ENCODE measurements around the gene LRRC46. TPM values are rescaled to one million over a fixed set of nuclear protein-coding genes. Genes with fewer than 3 reads are reported as not detected.

LRRC46 gene
- polyA plus RNA-seq, 3 donors from 2014 or later = 0.66 to 0.82 TPM; not detected in 1

- H3K36me3 Mint-ChIP-seq = no peaks in the 10 kb centered on the region
- DNase-seq = no peak
- no peak overlapping the region for H3K4me3 Mint-ChIP-seq
- peaks cover 20 to 43% (median 31%) of the 10 kb centered on the region in 3 donors for H3K27me3 Mint-ChIP-seq (ENCODE audit: low read depth in 3 of 3)
- H3K4me1 Mint-ChIP-seq = peaks cover 6 to 7% of the 10 kb centered on the region in 2 donors
- H3K9me3 Mint-ChIP-seq = no peaks in the 10 kb centered on the region
- H3K27ac Mint-ChIP-seq = no peak overlapping the region
These were observed 25.4 kb downstream of the LRRC46 start for GRCh38 chr17:47856830-47857229.

- Mint-ChIP-seq H3K4me3 (no peak overlapping the region), H3K4me1 (no peaks in the 10 kb centered on the region), H3K27me3 (ENCODE audit: low read depth in 3 of 3) (peaks cover 20 to 37% (median 21%) of the 10 kb centered on the region in 3 donors), H3K27ac (no peak overlapping the region), H3K9me3 (no peaks in the 10 kb centered on the region), H3K36me3 (no peaks in the 10 kb centered on the region)
- DNase-seq = no peak
These were observed 26.3 kb downstream of the LRRC46 start for GRCh38 chr17:47857551-47858455.

GRCh38 chr17:47860386-47860785, 28.9 kb downstream of the LRRC46 start:
- no peaks in the 10 kb centered on the region for H3K36me3 Mint-ChIP-seq
- H3K4me1 Mint-ChIP-seq = no peaks in the 10 kb centered on the region
- peaks cover 6 to 21% (median 11%) of the 10 kb centered on the region in 3 donors for H3K27me3 Mint-ChIP-seq (ENCODE audit: low read depth in 3 of 3)
- no peak overlapping the region for H3K27ac Mint-ChIP-seq
- no peaks in the 10 kb centered on the region for H3K9me3 Mint-ChIP-seq
- no peak for DNase-seq
- no peak overlapping the region for H3K4me3 Mint-ChIP-seq

- DNase-seq = no peak
- H3K4me3 Mint-ChIP-seq = no peak overlapping the region
- H3K4me1 Mint-ChIP-seq = no peaks in the 10 kb centered on the region
- no peak overlapping the region for H3K27ac Mint-ChIP-seq
- H3K36me3 Mint-ChIP-seq = no peaks in the 10 kb centered on the region
- peaks cover 8 to 16% (median 8%) of the 10 kb centered on the region in 3 donors for H3K27me3 Mint-ChIP-seq (ENCODE audit: low read depth in 3 of 3)
- no peaks in the 10 kb centered on the region for H3K9me3 Mint-ChIP-seq
These were observed 31.4 kb downstream of the LRRC46 start for GRCh38 chr17:47862621-47863440.

GRCh38 chr17:47864791-47865216, 33.3 kb downstream of the LRRC46 start:
- no peak for DNase-seq
- H3K36me3 Mint-ChIP-seq = no peaks in the 10 kb centered on the region
- H3K4me1 Mint-ChIP-seq = no peaks in the 10 kb centered on the region
- H3K27ac Mint-ChIP-seq = no peak overlapping the region
- H3K4me3 Mint-ChIP-seq = no peak overlapping the region
- no peaks in the 10 kb centered on the region for H3K9me3 Mint-ChIP-seq
- H3K27me3 Mint-ChIP-seq (ENCODE audit: low read depth in 3 of 3) = peaks cover 5 to 11% (median 7%) of the 10 kb centered on the region in 3 donors

- Mint-ChIP-seq H3K9me3 (no peaks in the 10 kb centered on the region), H3K4me3 (no peak overlapping the region), H3K27ac (no peak overlapping the region), H3K36me3 (no peaks in the 10 kb centered on the region), H3K27me3 (ENCODE audit: low read depth in 3 of 3) (peaks cover 5 to 15% (median 10%) of the 10 kb centered on the region in 3 donors), H3K4me1 (no peaks in the 10 kb centered on the region)
- no peak for DNase-seq
These were observed 35.5 kb downstream of the LRRC46 start for GRCh38 chr17:47866941-47867340.

GRCh38 chr17:47867813-47868533, 36.5 kb downstream of the LRRC46 start:
- peaks cover 5 to 17% (median 10%) of the 10 kb centered on the region in 3 donors for H3K27me3 Mint-ChIP-seq (ENCODE audit: low read depth in 3 of 3)
- H3K9me3 Mint-ChIP-seq = no peaks in the 10 kb centered on the region
- no peaks in the 10 kb centered on the region for H3K4me1 Mint-ChIP-seq
- no peaks in the 10 kb centered on the region for H3K36me3 Mint-ChIP-seq
- DNase-seq = no peak
- H3K27ac Mint-ChIP-seq = no peak overlapping the region
- no peak overlapping the region for H3K4me3 Mint-ChIP-seq

GRCh38 chr17:47869114-47869513, 37.6 kb downstream of the LRRC46 start:
- H3K4me1 Mint-ChIP-seq = no peaks in the 10 kb centered on the region
- no peaks in the 10 kb centered on the region for H3K9me3 Mint-ChIP-seq
- no peak overlapping the region for H3K27ac Mint-ChIP-seq
- peaks cover 5 to 20% (median 11%) of the 10 kb centered on the region in 3 donors for H3K27me3 Mint-ChIP-seq (ENCODE audit: low read depth in 3 of 3)
- H3K36me3 Mint-ChIP-seq = no peaks in the 10 kb centered on the region
- no peak overlapping the region for H3K4me3 Mint-ChIP-seq
- no peak for DNase-seq

- no peak for DNase-seq
- H3K27ac Mint-ChIP-seq = no peak overlapping the region
- H3K27me3 Mint-ChIP-seq (ENCODE audit: low read depth in 3 of 3) = peaks cover 5 to 21% (median 10%) of the 10 kb centered on the region in 3 donors
These were observed 38.6 kb downstream of the LRRC46 start for GRCh38 chr17:47870056-47870455.

GRCh38 chr17:47871048-47871447, 39.6 kb downstream of the LRRC46 start:
- Mint-ChIP-seq H3K9me3 (no peaks in the 10 kb centered on the region), H3K4me3 (no peak overlapping the region), H3K36me3 (peaks cover 0 to 4% (median 0%) of the 10 kb centered on the region in 3 donors), H3K4me1 (no peaks in the 10 kb centered on the region), H3K27me3 (ENCODE audit: low read depth in 3 of 3) (peaks cover 5 to 18% (median 13%) of the 10 kb centered on the region in 3 donors), H3K27ac (no peak overlapping the region)
- DNase-seq = no peak

More at GRCh38 chr17:47870056-47870455, 38.6 kb downstream of the LRRC46 start:
- Mint-ChIP-seq H3K4me1 (no peaks in the 10 kb centered on the region), H3K9me3 (no peaks in the 10 kb centered on the region), H3K4me3 (no peak overlapping the region), H3K36me3 (no peaks in the 10 kb centered on the region)

GRCh38 chr17:47872019-47872650, 40.7 kb downstream of the LRRC46 start:
- Mint-ChIP-seq H3K27ac (no peak overlapping the region), H3K4me3 (no peak overlapping the region)
- DNase-seq = no peak

GRCh38 chr17:47872651-47873161, 41.2 kb downstream of the LRRC46 start:
- no peak for DNase-seq
- no peaks in the 10 kb centered on the region for H3K9me3 Mint-ChIP-seq
- peaks cover 2 to 17% (median 10%) of the 10 kb centered on the region in 3 donors for H3K27me3 Mint-ChIP-seq (ENCODE audit: low read depth in 3 of 3)
- H3K4me3 Mint-ChIP-seq = no peak overlapping the region
- H3K36me3 Mint-ChIP-seq = peaks cover 0 to 4% (median 0%) of the 10 kb centered on the region in 3 donors
- H3K27ac Mint-ChIP-seq = no peak overlapping the region
- no peaks in the 10 kb centered on the region for H3K4me1 Mint-ChIP-seq

More at GRCh38 chr17:47872019-47872650, 40.7 kb downstream of the LRRC46 start:
- H3K4me1 Mint-ChIP-seq = no peaks in the 10 kb centered on the region
- peaks cover 2 to 17% (median 10%) of the 10 kb centered on the region in 3 donors for H3K27me3 Mint-ChIP-seq (ENCODE audit: low read depth in 3 of 3)
- peaks cover 0 to 4% (median 0%) of the 10 kb centered on the region in 3 donors for H3K36me3 Mint-ChIP-seq
- no peaks in the 10 kb centered on the region for H3K9me3 Mint-ChIP-seq

Measured in immature natural killer cell (primary cell).